ENCODE results near the gene PINK1. TPM values are rescaled to one million over a fixed set of nuclear protein-coding genes. Genes with fewer than 3 reads are reported as not detected.

PINK1 gene
- polyA plus RNA-seq, 1 of the 3 experiments (the other 2 are of a cell fraction): 24.4 TPM

GRCh38 chr1:20660363-20660762 is 27.1 kb downstream of the PINK1 start (continued):
- no peak for TF ChIP-seq TAF1 (IDR thresholded peaks at IDR 0.05; ENCODE audit: borderline replicate concordance, low read depth, low read length)
- no peak for TF ChIP-seq USF2 (IDR thresholded peaks at IDR 0.05; ENCODE audit: borderline replicate concordance, low read depth, low read length)

DNA sequence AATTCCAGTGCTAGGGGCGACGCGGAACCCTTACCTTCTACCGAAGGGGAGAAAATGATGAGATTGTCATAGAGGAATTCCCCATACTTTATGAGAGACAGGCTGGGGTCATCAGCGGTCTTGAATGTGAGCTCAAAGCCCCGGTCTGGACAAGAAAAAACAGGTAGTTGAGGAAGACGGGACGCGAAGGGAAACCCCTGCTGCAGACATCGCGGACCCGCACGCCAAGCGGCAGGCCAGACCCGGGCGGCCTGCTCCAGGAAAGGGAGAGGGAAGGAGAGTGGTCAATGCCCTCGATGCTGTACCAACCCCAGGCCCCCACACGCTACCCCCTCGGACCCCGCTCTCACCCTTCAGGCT is 27.6 kb downstream of the PINK1 start:
- Histone ChIP-seq H3K36me3 (replicated peaks in 1 of 2; ENCODE audit: control insufficient read depth in 1 of 2, insufficient read depth in 2 of 2, low read length in 1 of 2) (peaks cover 32 to 36% of the 10 kb centered on the region in 2 experiments), H4K20me1 (ENCODE audit: insufficient read depth) (no peaks in the 10 kb centered on the region; the same call in 1 of the 2 replicates), H3K79me2 (ENCODE audit: insufficient read depth) (peaks cover 54% of the 10 kb centered on the region), H3K4me2 (peak overlapping the region; percentile 94), H3K27me3 (ENCODE audit: insufficient read depth) (no peaks in the 10 kb centered on the region), H3K4me1 (ENCODE audit: control insufficient read depth in 1 of 2, insufficient read depth in 2 of 2, low read depth in 1 of 2, low read length in 1 of 2) (peaks cover 9 to 14% of the 10 kb centered on the region in 2 experiments), H3K9ac (peak overlapping the region; percentile 80), H2AFZ (ENCODE audit: low read depth) (peak overlapping the region; percentile 82; the same call in 1 of the 2 replicates), H3K9me3 (no peaks in the 10 kb centered on the region), H3F3A (replicated peaks; ENCODE audit: insufficient read depth) (no peaks in the 10 kb centered on the region), H3K27ac (ENCODE audit: low read depth in 2 of 2, low read length in 1 of 2) (peak overlapping the region; percentile 38 to 79; a peak in 3 of 4 replicates), H3K9me2 (no peaks in the 10 kb centered on the region), H3K4me3 (ENCODE audit: low read depth in 2 of 2, low read length in 1 of 2) (peak overlapping the region; percentile 89 to 99)
- WGBS (ENCODE audit: low lambda C conversion rate): 0% methylated on average over 17 of the region's 20 CpGs
- POLR2A ChIA-PET: interaction anchor here (0.6 to 1.6 kb wide), 7 partner anchors 11 to 111 kb away, joined by 3 to 4 read pairs (median 4); partner anchors contain the start of gene FAM43B
- DNase-seq: no peak
- CTCF ChIA-PET: interaction anchor here (1.0 to 3.2 kb wide), 7 partner anchors 18 to 534 kb away, joined by 3 to 12 read pairs (median 4); partner anchors contain the start of gene PINK1
- TF ChIP-seq, protein P1, sequence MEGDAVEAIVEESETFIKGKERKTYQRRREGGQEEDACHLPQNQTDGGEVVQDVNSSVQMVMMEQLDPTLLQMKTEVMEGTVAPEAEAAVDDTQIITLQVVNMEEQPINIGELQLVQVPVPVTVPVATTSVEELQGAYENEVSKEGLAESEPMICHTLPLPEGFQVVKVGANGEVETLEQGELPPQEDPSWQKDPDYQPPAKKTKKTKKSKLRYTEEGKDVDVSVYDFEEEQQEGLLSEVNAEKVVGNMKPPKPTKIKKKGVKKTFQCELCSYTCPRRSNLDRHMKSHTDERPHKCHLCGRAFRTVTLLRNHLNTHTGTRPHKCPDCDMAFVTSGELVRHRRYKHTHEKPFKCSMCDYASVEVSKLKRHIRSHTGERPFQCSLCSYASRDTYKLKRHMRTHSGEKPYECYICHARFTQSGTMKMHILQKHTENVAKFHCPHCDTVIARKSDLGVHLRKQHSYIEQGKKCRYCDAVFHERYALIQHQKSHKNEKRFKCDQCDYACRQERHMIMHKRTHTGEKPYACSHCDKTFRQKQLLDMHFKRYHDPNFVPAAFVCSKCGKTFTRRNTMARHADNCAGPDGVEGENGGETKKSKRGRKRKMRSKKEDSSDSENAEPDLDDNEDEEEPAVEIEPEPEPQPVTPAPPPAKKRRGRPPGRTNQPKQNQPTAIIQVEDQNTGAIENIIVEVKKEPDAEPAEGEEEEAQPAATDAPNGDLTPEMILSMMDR (IDR thresholded peaks at IDR 0.05): no peak

DNA sequence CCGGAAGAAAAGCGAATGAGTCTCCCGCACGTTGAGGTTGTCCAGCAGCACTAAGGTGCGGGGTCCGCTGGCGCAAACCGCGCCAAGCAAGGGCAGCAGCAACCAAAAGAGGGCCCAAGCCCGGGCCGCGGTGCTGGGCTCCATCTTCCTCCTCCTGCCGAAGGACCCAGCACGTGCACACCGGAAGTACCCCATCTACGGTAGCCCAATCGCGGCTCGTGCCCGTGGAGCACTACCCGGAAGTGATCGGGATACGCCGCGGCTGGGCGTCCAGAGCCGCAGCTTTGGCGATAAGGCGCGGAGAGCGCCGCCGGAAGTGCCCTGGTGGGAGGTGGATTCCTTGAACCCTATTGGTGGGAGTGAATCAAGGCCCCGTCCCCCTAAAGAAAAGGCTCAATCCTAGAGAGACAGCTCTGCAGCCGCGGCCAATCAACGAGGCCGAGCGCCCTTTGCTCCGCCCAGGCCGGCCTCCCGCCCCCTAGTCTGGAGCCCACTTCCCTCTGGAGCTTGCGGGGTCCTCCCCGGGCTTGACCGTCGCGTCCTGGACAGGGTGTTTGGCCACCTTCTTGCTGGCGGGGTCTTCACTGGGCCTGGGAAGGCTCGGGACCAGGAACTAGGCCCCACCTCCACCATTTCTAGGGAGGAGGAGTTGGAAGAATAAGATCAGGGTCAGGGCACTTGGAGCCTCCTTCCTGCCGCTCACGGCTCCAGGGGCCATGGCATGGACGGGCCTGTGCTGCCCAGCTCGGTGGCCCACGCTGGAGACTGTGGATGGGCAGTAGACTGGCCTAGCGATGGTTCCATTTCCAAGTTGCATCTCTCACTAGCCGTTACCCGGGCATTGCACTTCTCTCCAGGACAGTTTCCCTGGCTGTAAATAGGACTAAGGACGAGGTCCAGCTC is 28.2 kb downstream of the PINK1 start, which contains the start of gene DDOST:
DDOST (minus strand) TSS at position 163 of the 903 bp plus-strand sequence; CDS start at position 144, 19 bp downstream.
- ChIA-PET CTCF (interaction anchor here (0.6 to 3.2 kb wide), 9 partner anchors 11 to 534 kb away, joined by 3 to 12 read pairs (median 3); partner anchors contain the start of gene PINK1), POLR2A (interaction anchor here (0.5 to 1.6 kb wide), 12 partner anchors 10 to 1162 kb away, joined by 3 to 4 read pairs (median 4); partner anchors contain the start of genes FAM43B, MUL1 and RNF186)
- Histone ChIP-seq H3K9me2 (no peaks in the 10 kb centered on the region), H2AFZ (ENCODE audit: low read depth) (peak within 1 kb of the TSS; percentile 92), H4K20me1 (ENCODE audit: insufficient read depth) (no peaks in the 10 kb centered on the region; the same call in 1 of the 2 replicates), H3K27me3 (ENCODE audit: insufficient read depth) (no peaks in the 10 kb centered on the region), H3F3A (replicated peaks; ENCODE audit: insufficient read depth) (no peaks in the 10 kb centered on the region), H3K9me3 (no peaks in the 10 kb centered on the region), H3K27ac (ENCODE audit: low read depth in 2 of 2, low read length in 1 of 2) (peak within 1 kb of the TSS; percentile 62 to 92), H3K4me2 (peak within 1 kb of the TSS; percentile 94), H3K9ac (peak within 1 kb of the TSS; percentile 80), H3K36me3 (replicated peaks in 1 of 2; ENCODE audit: control insufficient read depth in 1 of 2, insufficient read depth in 2 of 2, low read length in 1 of 2) (peaks cover 26 to 29% of the 10 kb centered on the region in 2 experiments), H3K4me1 (ENCODE audit: control insufficient read depth in 1 of 2, insufficient read depth in 2 of 2, low read depth in 1 of 2, low read length in 1 of 2) (peaks cover 9 to 14% of the 10 kb centered on the region in 2 experiments), H3K4me3 (ENCODE audit: low read depth in 2 of 2, low read length in 1 of 2) (peak within 1 kb of the TSS; percentile 89 to 99), H3K79me2 (ENCODE audit: insufficient read depth) (peaks cover 48% of the 10 kb centered on the region)
- peak; percentile 98 for DNase-seq
- 1% methylated on average over 25 of the region's 58 CpGs for WGBS (ENCODE audit: low lambda C conversion rate)
- TF ChIP-seq NRF1 (IDR thresholded peaks at IDR 0.05; ENCODE audit: low read depth, low read length) (no peak), FOSL2 (IDR thresholded peaks at IDR 0.05; ENCODE audit: borderline replicate concordance, low read depth) (no peak), ELF1 (IDR thresholded peaks at IDR 0.05) (peak; percentile 91), GABPA (IDR thresholded peaks at IDR 0.05; ENCODE audit: low read depth) (peak; percentile 95), IRF3 (IDR thresholded peaks at IDR 0.05; ENCODE audit: low read depth, low read length) (peak; percentile 82), USF2 (IDR thresholded peaks at IDR 0.05; ENCODE audit: borderline replicate concordance, low read depth, low read length) (no peak), SIN3A (IDR thresholded peaks at IDR 0.05; ENCODE audit: borderline replicate concordance, low read depth, low read length) (peak; percentile 55; the same call in 1 of the 2 replicates), RXRA (IDR thresholded peaks at IDR 0.05; ENCODE audit: borderline replicate concordance, low read depth) (no peak), RFX5 (IDR thresholded peaks at IDR 0.05; ENCODE audit: low read length) (peak; percentile 37; the same call in 1 of the 2 replicates), GATA2 (CRISPR knock-in tag; IDR thresholded peaks at IDR 0.05) (peak; percentile 66), EZH2phosphoT487 (IDR thresholded peaks at IDR 0.05; ENCODE audit: borderline replicate concordance, low read depth) (no peak)
- TF ChIP-seq, protein P1 (IDR thresholded peaks at IDR 0.05): peak; percentile 49
